ENCODE data around the gene CDH12. TPM values are rescaled to one million over a fixed set of nuclear protein-coding genes. Genes with fewer than 3 reads are reported as not detected.

CDH12 gene
- total RNA-seq, 5 donors from 2014 or later (not counting 1 experiment from before 2014, with no cell fraction given), result not detected

GRCh38 chr5:22056601-22057000 is 796.5 kb downstream of the CDH12 start:
- Histone ChIP-seq H3K4me1 (ENCODE audit: control insufficient read depth in 1 of 2, extremely low read depth in 1 of 2, insufficient read depth in 2 of 2, low read length in 2 of 2) (no peaks in the 10 kb centered on the region), H3K9me3 (no peaks in the 10 kb centered on the region), H3K27ac (ENCODE audit: low read length) (no peak overlapping the region), H3K4me3 (ENCODE audit: control insufficient read depth in 1 of 2, extremely low read depth in 1 of 2, low read length in 1 of 2) (no peak overlapping the region), H3K36me3 (ENCODE audit: control insufficient read depth in 2 of 2, extremely low read depth in 1 of 2, insufficient read depth in 1 of 2, low read length in 1 of 2) (no peaks in the 10 kb centered on the region), H3K27me3 (replicated peaks in 1 of 2; ENCODE audit: control insufficient read depth in 2 of 2, extremely low read depth in 1 of 2, insufficient read depth in 2 of 2, low read length in 1 of 2) (no peaks in the 10 kb centered on the region)
- no peak overlapping the region for H3K4me3 Mint-ChIP-seq
- no peaks in the 10 kb centered on the region for H3K4me1 Mint-ChIP-seq
- ChIA-PET POLR2A (no interaction called here), CTCF (no interaction called here)
- H3K27me3 Mint-ChIP-seq, result no peaks in the 10 kb centered on the region
- H3K36me3 Mint-ChIP-seq, result no peaks in the 10 kb centered on the region
- H3K9me3 Mint-ChIP-seq, result peaks cover 3 to 11% (median 9%) of the 10 kb centered on the region in 3 donors
- H3K27ac Mint-ChIP-seq, result no peak overlapping the region
- no peak for DNase-seq
- no CpG with 5 or more reads among the region's 4 CpGs for WGBS (ENCODE audit: insufficient coverage)
- ATAC-seq (replicated peaks in 1 of 4), result no peak

- Mint-ChIP-seq H3K36me3 (no peaks in the 10 kb centered on the region), H3K27ac (no peak overlapping the region), H3K9me3 (peaks cover 12 to 23% (median 14%) of the 10 kb centered on the region in 3 donors), H3K27me3 (no peaks in the 10 kb centered on the region), H3K4me3 (no peak overlapping the region), H3K4me1 (no peaks in the 10 kb centered on the region)
- no peaks in the 10 kb centered on the region for H3K36me3 ChIP-seq (ENCODE audit: control insufficient read depth in 2 of 2, extremely low read depth in 1 of 2, insufficient read depth in 1 of 2, low read length in 1 of 2)
- DNase-seq (no peak), ATAC-seq (replicated peaks in 1 of 4) (no peak)
- CTCF ChIA-PET, result no interaction called here
- no peaks in the 10 kb centered on the region for H3K9me3 ChIP-seq
- POLR2A ChIA-PET, result no interaction called here
- no peak overlapping the region for H3K4me3 ChIP-seq (ENCODE audit: control insufficient read depth in 1 of 2, extremely low read depth in 1 of 2, low read length in 1 of 2)
- WGBS (ENCODE audit: insufficient coverage), result 87% methylated on average over 2 of the region's 2 CpGs
- H3K27me3 ChIP-seq (replicated peaks in 1 of 2; ENCODE audit: control insufficient read depth in 2 of 2, extremely low read depth in 1 of 2, insufficient read depth in 2 of 2, low read length in 1 of 2), result no peaks in the 10 kb centered on the region
- no peak overlapping the region for H3K27ac ChIP-seq (ENCODE audit: low read length)
- H3K4me1 ChIP-seq (ENCODE audit: control insufficient read depth in 1 of 2, extremely low read depth in 1 of 2, insufficient read depth in 2 of 2, low read length in 2 of 2), result no peaks in the 10 kb centered on the region
Measured at GRCh38 chr5:22053195-22053594, 799.9 kb downstream of the CDH12 start.

GRCh38 chr5:22051881-22052280 is 801.3 kb downstream of the CDH12 start:
- peaks cover 10 to 28% (median 21%) of the 10 kb centered on the region in 3 donors for H3K9me3 Mint-ChIP-seq

GRCh38 chr5:22050931-22051330 is 802.2 kb downstream of the CDH12 start:
- Mint-ChIP-seq H3K36me3 (no peaks in the 10 kb centered on the region), H3K27ac (no peak overlapping the region), H3K4me3 (no peak overlapping the region), H3K9me3 (peaks cover 4 to 21% (median 19%) of the 10 kb centered on the region in 3 donors), H3K4me1 (no peaks in the 10 kb centered on the region), H3K27me3 (no peaks in the 10 kb centered on the region)
- ChIA-PET CTCF (no interaction called here), POLR2A (no interaction called here)
- Histone ChIP-seq H3K9me3 (no peaks in the 10 kb centered on the region), H3K27me3 (replicated peaks in 1 of 2; ENCODE audit: control insufficient read depth in 2 of 2, extremely low read depth in 1 of 2, insufficient read depth in 2 of 2, low read length in 1 of 2) (no peaks in the 10 kb centered on the region), H3K4me3 (ENCODE audit: control insufficient read depth in 1 of 2, extremely low read depth in 1 of 2, low read length in 1 of 2) (no peak overlapping the region), H3K27ac (ENCODE audit: low read length) (no peak overlapping the region), H3K36me3 (ENCODE audit: control insufficient read depth in 2 of 2, extremely low read depth in 1 of 2, insufficient read depth in 1 of 2, low read length in 1 of 2) (no peaks in the 10 kb centered on the region), H3K4me1 (ENCODE audit: control insufficient read depth in 1 of 2, extremely low read depth in 1 of 2, insufficient read depth in 2 of 2, low read length in 2 of 2) (no peaks in the 10 kb centered on the region)
- DNase-seq, result no peak
- no peak for ATAC-seq (replicated peaks in 1 of 4)
- no CpG with 5 or more reads among the region's 2 CpGs for WGBS (ENCODE audit: insufficient coverage)

More at GRCh38 chr5:22051881-22052280, 801.3 kb downstream of the CDH12 start:
- Mint-ChIP-seq H3K4me3 (no peak overlapping the region), H3K4me1 (no peaks in the 10 kb centered on the region), H3K27me3 (no peaks in the 10 kb centered on the region), H3K36me3 (no peaks in the 10 kb centered on the region), H3K27ac (no peak overlapping the region)
- H3K4me1 ChIP-seq (ENCODE audit: control insufficient read depth in 1 of 2, extremely low read depth in 1 of 2, insufficient read depth in 2 of 2, low read length in 2 of 2), result no peaks in the 10 kb centered on the region
- H3K4me3 ChIP-seq (ENCODE audit: control insufficient read depth in 1 of 2, extremely low read depth in 1 of 2, low read length in 1 of 2), result no peak overlapping the region
- DNase-seq, result no peak
- ChIA-PET POLR2A (no interaction called here), CTCF (no interaction called here)
- H3K27ac ChIP-seq (ENCODE audit: low read length), result no peak overlapping the region
- no peaks in the 10 kb centered on the region for H3K36me3 ChIP-seq (ENCODE audit: control insufficient read depth in 2 of 2, extremely low read depth in 1 of 2, insufficient read depth in 1 of 2, low read length in 1 of 2)
- H3K27me3 ChIP-seq (replicated peaks in 1 of 2; ENCODE audit: control insufficient read depth in 2 of 2, extremely low read depth in 1 of 2, insufficient read depth in 2 of 2, low read length in 1 of 2), result no peaks in the 10 kb centered on the region
- no CpG with 5 or more reads among the region's 1 CpG for WGBS (ENCODE audit: insufficient coverage)
- no peak for ATAC-seq (replicated peaks in 1 of 4)
- H3K9me3 ChIP-seq, result no peaks in the 10 kb centered on the region

- no peak overlapping the region for H3K4me3 Mint-ChIP-seq
Measured at GRCh38 chr5:22044229-22044628, 808.9 kb downstream of the CDH12 start.

GRCh38 chr5:22036061-22036460 is 817.1 kb downstream of the CDH12 start:
- H3K4me1 ChIP-seq (ENCODE audit: control insufficient read depth in 1 of 2, extremely low read depth in 1 of 2, insufficient read depth in 2 of 2, low read length in 2 of 2), result no peaks in the 10 kb centered on the region
- H3K27ac ChIP-seq (ENCODE audit: low read length), result no peak overlapping the region
- Mint-ChIP-seq H3K4me1 (no peaks in the 10 kb centered on the region), H3K9me3 (peaks cover 8 to 16% (median 10%) of the 10 kb centered on the region in 3 donors), H3K27ac (no peak overlapping the region), H3K4me3 (no peak overlapping the region), H3K27me3 (no peaks in the 10 kb centered on the region), H3K36me3 (no peaks in the 10 kb centered on the region)
- DNase-seq, result no peak
- no peak for ATAC-seq (replicated peaks in 1 of 4)
- CTCF ChIA-PET, result no interaction called here
- no peaks in the 10 kb centered on the region for H3K27me3 ChIP-seq (replicated peaks in 1 of 2; ENCODE audit: control insufficient read depth in 2 of 2, extremely low read depth in 1 of 2, insufficient read depth in 2 of 2, low read length in 1 of 2)
- no peak overlapping the region for H3K4me3 ChIP-seq (ENCODE audit: control insufficient read depth in 1 of 2, extremely low read depth in 1 of 2, low read length in 1 of 2)
- H3K9me3 ChIP-seq, result no peaks in the 10 kb centered on the region
- no peaks in the 10 kb centered on the region for H3K36me3 ChIP-seq (ENCODE audit: control insufficient read depth in 2 of 2, extremely low read depth in 1 of 2, insufficient read depth in 1 of 2, low read length in 1 of 2)
- POLR2A ChIA-PET, result no interaction called here

More at GRCh38 chr5:22044229-22044628, 808.9 kb downstream of the CDH12 start:
- Histone ChIP-seq H3K36me3 (ENCODE audit: control insufficient read depth in 2 of 2, extremely low read depth in 1 of 2, insufficient read depth in 1 of 2, low read length in 1 of 2) (no peaks in the 10 kb centered on the region), H3K4me3 (ENCODE audit: control insufficient read depth in 1 of 2, extremely low read depth in 1 of 2, low read length in 1 of 2) (no peak overlapping the region), H3K9me3 (no peaks in the 10 kb centered on the region), H3K4me1 (ENCODE audit: control insufficient read depth in 1 of 2, extremely low read depth in 1 of 2, insufficient read depth in 2 of 2, low read length in 2 of 2) (no peaks in the 10 kb centered on the region), H3K27ac (ENCODE audit: low read length) (no peak overlapping the region), H3K27me3 (replicated peaks in 1 of 2; ENCODE audit: control insufficient read depth in 2 of 2, extremely low read depth in 1 of 2, insufficient read depth in 2 of 2, low read length in 1 of 2) (no peaks in the 10 kb centered on the region)
- ChIA-PET CTCF (no interaction called here), POLR2A (interaction anchor here in 1 of 2 donors (0.6 kb wide), 1 partner anchor 1760 kb away, joined by 16 read pairs; no protein-coding TSS in a partner anchor)
- DNase-seq, result no peak
- no peaks in the 10 kb centered on the region for H3K27me3 Mint-ChIP-seq
- H3K36me3 Mint-ChIP-seq, result no peaks in the 10 kb centered on the region
- no peak overlapping the region for H3K27ac Mint-ChIP-seq
- no peaks in the 10 kb centered on the region for H3K4me1 Mint-ChIP-seq
- H3K9me3 Mint-ChIP-seq, result peaks cover 13 to 33% (median 26%) of the 10 kb centered on the region in 3 donors
- no peak for ATAC-seq (replicated peaks in 1 of 4)

- H3K27me3 Mint-ChIP-seq, result no peaks in the 10 kb centered on the region
- H3K4me1 ChIP-seq (ENCODE audit: control insufficient read depth in 1 of 2, extremely low read depth in 1 of 2, insufficient read depth in 2 of 2, low read length in 2 of 2), result no peaks in the 10 kb centered on the region
- no peaks in the 10 kb centered on the region for H3K4me1 Mint-ChIP-seq
- ChIA-PET POLR2A (no interaction called here), CTCF (no interaction called here)
- H3K9me3 Mint-ChIP-seq, result peaks cover 0 to 11% (median 8%) of the 10 kb centered on the region in 3 donors
- ATAC-seq (replicated peaks in 1 of 4), result no peak
- no peak overlapping the region for H3K27ac ChIP-seq (ENCODE audit: low read length)
- no peaks in the 10 kb centered on the region for H3K36me3 ChIP-seq (ENCODE audit: control insufficient read depth in 2 of 2, extremely low read depth in 1 of 2, insufficient read depth in 1 of 2, low read length in 1 of 2)
- no peaks in the 10 kb centered on the region for H3K27me3 ChIP-seq (replicated peaks in 1 of 2; ENCODE audit: control insufficient read depth in 2 of 2, extremely low read depth in 1 of 2, insufficient read depth in 2 of 2, low read length in 1 of 2)
- no peak overlapping the region for H3K4me3 ChIP-seq (ENCODE audit: control insufficient read depth in 1 of 2, extremely low read depth in 1 of 2, low read length in 1 of 2)
- WGBS (ENCODE audit: insufficient coverage), result no CpG with 5 or more reads among the region's 2 CpGs
- no peaks in the 10 kb centered on the region for H3K9me3 ChIP-seq
- DNase-seq, result no peak
- no peaks in the 10 kb centered on the region for H3K36me3 Mint-ChIP-seq
- H3K27ac Mint-ChIP-seq, result no peak overlapping the region
- no peak overlapping the region for H3K4me3 Mint-ChIP-seq
Measured at GRCh38 chr5:22033066-22033465, 820.1 kb downstream of the CDH12 start.

Measured in T-cell (primary cell).